CD4-positive, alpha-beta T cell treated with Interleukin-6 at 100 ng/mL for 8 hours (primary cell): ENCODE results near the gene NPR1.
A peak's percentile ranks its signal among the peaks of the same experiment; 100 is the strongest.
"Not testable (repeated sequence)": the region's sequence is repeated elsewhere in the genome, so short reads cannot be mapped to it uniquely, and the experiment has no call there.

Experiments used
- DNase-seq: peaks from one replicate; pipeline ENCODE4 v3.0.0-alpha.2; 2020; ENCODE audit warnings: mixed read lengths, low spot score

The NPR1 gene

GRCh38 chr1:153678519-153679336 is at the start of gene NPR1:
Gene NPR1, plus strand, starts transcription at chr1:153678688. Its CDS starts 421 bp downstream, at chr1:153679109.
- no peak for DNase-seq

GRCh38 chr1:153629343-153629665 is 49.2 kb upstream of the NPR1 start:
- no peak for DNase-seq

GRCh38 chr1:153629971-153630370 is 48.5 kb upstream of the NPR1 start:
- DNase-seq: no peak

- no peak for DNase-seq
These were observed 48.1 kb upstream of the NPR1 start for GRCh38 chr1:153630384-153630783.

- DNase-seq: no peak
These were observed 47.2 kb upstream of the NPR1 start for GRCh38 chr1:153631047-153632022.

- DNase-seq: no peak
These were observed 45.2 kb upstream of the NPR1 start for GRCh38 chr1:153633161-153633753.

GRCh38 chr1:153633754-153634665 is 44.5 kb upstream of the NPR1 start, which contains the start of gene CHTOP:
Gene CHTOP, plus strand, starts transcription at chr1:153634066. Its CDS starts 2,523 bp downstream, at chr1:153636589.
- peak; percentile 95 for DNase-seq

GRCh38 chr1:153635872-153636271 is 42.6 kb upstream of the NPR1 start:
- DNase-seq: no peak

- DNase-seq: no peak
These were observed 42.2 kb upstream of the NPR1 start for GRCh38 chr1:153636312-153636711.

GRCh38 chr1:153638261-153638660 is 40.2 kb upstream of the NPR1 start:
- DNase-seq: no peak

GRCh38 chr1:153639280-153639679 is 39.2 kb upstream of the NPR1 start:
- no peak for DNase-seq

- DNase-seq: not testable (repeated sequence)
These were observed 38.3 kb upstream of the NPR1 start for GRCh38 chr1:153640213-153640612.

- DNase-seq: no peak
These were observed 37.6 kb upstream of the NPR1 start for GRCh38 chr1:153640861-153641260.

GRCh38 chr1:153642161-153642560 is 36.3 kb upstream of the NPR1 start:
- no peak for DNase-seq

- no peak for DNase-seq
These were observed 35.4 kb upstream of the NPR1 start for GRCh38 chr1:153643100-153643499.

- DNase-seq: no peak
These were observed 34.7 kb upstream of the NPR1 start for GRCh38 chr1:153643816-153644215.

GRCh38 chr1:153646672-153647345 is 31.7 kb upstream of the NPR1 start:
- DNase-seq: no peak

GRCh38 chr1:153647346-153647714 is 31.2 kb upstream of the NPR1 start:
- DNase-seq: no peak

- no peak for DNase-seq
These were observed 30.4 kb upstream of the NPR1 start for GRCh38 chr1:153648000-153648643.

- DNase-seq: peak; percentile 39
These were observed 29.2 kb upstream of the NPR1 start for GRCh38 chr1:153649137-153649862.
